Stimulated activated effector memory CD8-positive, alpha-beta T cell treated with anti-CD3 and anti-CD28 coated beads, Interleukin-12 subunit alpha, Interleukin-12 subunit beta, amount 100 ng/mL, for 72 hours (primary cell): ENCODE measurements around the gene KCTD5.
"Not testable (repeated sequence)": the region's sequence is repeated elsewhere in the genome, so short reads cannot be mapped to it uniquely, and the experiment has no call there.

Source experiments
- ATAC-seq: fragments of 150-1000 bp; cut with Tn5 transposase; 2 replicates; pipeline ENCODE4 v1.10.0; 2021
- DNase-seq, 2 donors: peaks; one replicate each; pipeline ENCODE4 v3.0.0; 2021 to 2022; ENCODE audit warnings: low spot score in 2 of 2
- H3K27ac Mint-ChIP-seq: one replicate; pipeline ENCODE4 v1.8.0; 2022; ENCODE audit warnings: mild to moderate bottlenecking, mixed read lengths
- H3K36me3 Mint-ChIP-seq: one replicate; pipeline ENCODE4 v1.8.0; 2022; ENCODE audit warnings: mild to moderate bottlenecking, mixed read lengths
- H3K4me1 Mint-ChIP-seq: one replicate; pipeline ENCODE4 v1.8.0; 2022; ENCODE audit warnings: mixed read lengths
- H3K4me3 Mint-ChIP-seq: one replicate; pipeline ENCODE4 v1.8.0; 2022; ENCODE audit warnings: mild to moderate bottlenecking, mixed read lengths
- H3K9me3 Mint-ChIP-seq: one replicate; pipeline ENCODE4 v1.8.0; 2022; ENCODE audit warnings: mixed read lengths

KCTD5 gene

GRCh38 chr16:2683041-2683440 is 718 bp downstream of the KCTD5 start:
- not testable (repeated sequence) for ATAC-seq, H3K9me3 Mint-ChIP-seq, H3K36me3 Mint-ChIP-seq, DNase-seq
- Mint-ChIP-seq H3K27ac (peak overlapping the region; percentile 96), H3K4me3 (peak overlapping the region; percentile 96), H3K4me1 (peaks cover 20% of the 10 kb centered on the region)

- not testable (repeated sequence) for H3K9me3 Mint-ChIP-seq, DNase-seq, H3K27ac Mint-ChIP-seq, ATAC-seq
- H3K36me3 Mint-ChIP-seq, result peaks cover 16% of the 10 kb centered on the region
- H3K4me1 Mint-ChIP-seq, result peaks cover 31% of the 10 kb centered on the region
- peak overlapping the region; percentile 25 for H3K4me3 Mint-ChIP-seq
Observed at GRCh38 chr16:2686075-2686474, 3.8 kb downstream of the KCTD5 start.

GRCh38 chr16:2686912-2687507 is 4.7 kb downstream of the KCTD5 start:
- Mint-ChIP-seq H3K4me3 (peak overlapping the region; percentile 74), H3K9me3 (no peaks in the 10 kb centered on the region), H3K36me3 (peaks cover 17% of the 10 kb centered on the region), H3K4me1 (peaks cover 29% of the 10 kb centered on the region), H3K27ac (peak overlapping the region; percentile 87)
- ATAC-seq (peak; percentile 22), DNase-seq (no peak)

- peak overlapping the region; percentile 87 for H3K27ac Mint-ChIP-seq
- ATAC-seq (no peak), DNase-seq (no peak)
- H3K4me3 Mint-ChIP-seq, result peak overlapping the region; percentile 74
- peaks cover 26% of the 10 kb centered on the region for H3K4me1 Mint-ChIP-seq
- H3K36me3 Mint-ChIP-seq, result peaks cover 11% of the 10 kb centered on the region
- H3K9me3 Mint-ChIP-seq, result no peaks in the 10 kb centered on the region
Observed at GRCh38 chr16:2687531-2688308, 5.4 kb downstream of the KCTD5 start.

GRCh38 chr16:2689422-2689821 is 7.1 kb downstream of the KCTD5 start:
- H3K4me3 Mint-ChIP-seq, ATAC-seq, H3K9me3 Mint-ChIP-seq, H3K27ac Mint-ChIP-seq, DNase-seq: not testable (repeated sequence)
- Mint-ChIP-seq H3K36me3 (peaks cover 11% of the 10 kb centered on the region), H3K4me1 (peaks cover 31% of the 10 kb centered on the region)

- Mint-ChIP-seq H3K36me3 (peaks cover 11% of the 10 kb centered on the region), H3K27ac (no peak overlapping the region), H3K4me3 (no peak overlapping the region), H3K4me1 (peaks cover 31% of the 10 kb centered on the region), H3K9me3 (no peaks in the 10 kb centered on the region)
- ATAC-seq (no peak), DNase-seq (no peak)
Observed at GRCh38 chr16:2689968-2690801, 7.9 kb downstream of the KCTD5 start.

- Mint-ChIP-seq H3K4me1 (peaks cover 31% of the 10 kb centered on the region), H3K9me3 (no peaks in the 10 kb centered on the region), H3K27ac (no peak overlapping the region), H3K4me3 (no peak overlapping the region), H3K36me3 (peaks cover 11% of the 10 kb centered on the region)
- DNase-seq (no peak), ATAC-seq (no peak)
Observed at GRCh38 chr16:2690852-2691251, 8.5 kb downstream of the KCTD5 start.

GRCh38 chr16:2691491-2692248 is 9.3 kb downstream of the KCTD5 start:
- ATAC-seq (no peak), DNase-seq (no peak)
- Mint-ChIP-seq H3K9me3 (no peaks in the 10 kb centered on the region), H3K27ac (no peak overlapping the region), H3K4me1 (peaks cover 30% of the 10 kb centered on the region), H3K36me3 (peaks cover 14% of the 10 kb centered on the region), H3K4me3 (no peak overlapping the region)

- H3K4me3 Mint-ChIP-seq, result no peak overlapping the region
- H3K9me3 Mint-ChIP-seq, result no peaks in the 10 kb centered on the region
- ATAC-seq (no peak), DNase-seq (no peak)
- H3K27ac Mint-ChIP-seq, result no peak overlapping the region
- H3K36me3 Mint-ChIP-seq, result peaks cover 21% of the 10 kb centered on the region
- peaks cover 27% of the 10 kb centered on the region for H3K4me1 Mint-ChIP-seq
Observed at GRCh38 chr16:2692251-2692947, 10.1 kb downstream of the KCTD5 start.

GRCh38 chr16:2692948-2693651 is 10.8 kb downstream of the KCTD5 start:
- Mint-ChIP-seq H3K27ac (no peak overlapping the region), H3K36me3 (peaks cover 28% of the 10 kb centered on the region), H3K9me3 (no peaks in the 10 kb centered on the region), H3K4me3 (no peak overlapping the region), H3K4me1 (peaks cover 20% of the 10 kb centered on the region)
- no peak for ATAC-seq
- no peak for DNase-seq

- not testable (repeated sequence) for ATAC-seq, H3K4me3 Mint-ChIP-seq, H3K27ac Mint-ChIP-seq, DNase-seq, H3K9me3 Mint-ChIP-seq
- peaks cover 40% of the 10 kb centered on the region for H3K36me3 Mint-ChIP-seq
- H3K4me1 Mint-ChIP-seq, result peaks cover 10% of the 10 kb centered on the region
Observed at GRCh38 chr16:2696601-2697250, 14.4 kb downstream of the KCTD5 start.

- no peak overlapping the region for H3K27ac Mint-ChIP-seq
- no peaks in the 10 kb centered on the region for H3K9me3 Mint-ChIP-seq
- ATAC-seq (no peak), DNase-seq (no peak)
- peaks cover 10% of the 10 kb centered on the region for H3K4me1 Mint-ChIP-seq
- peaks cover 47% of the 10 kb centered on the region for H3K36me3 Mint-ChIP-seq
- H3K4me3 Mint-ChIP-seq, result no peak overlapping the region
Observed at GRCh38 chr16:2697401-2697948, 15.2 kb downstream of the KCTD5 start.

- Mint-ChIP-seq H3K27ac (no peak overlapping the region), H3K9me3 (no peaks in the 10 kb centered on the region), H3K36me3 (peaks cover 53% of the 10 kb centered on the region), H3K4me1 (peaks cover 10% of the 10 kb centered on the region), H3K4me3 (no peak overlapping the region)
- ATAC-seq (no peak), DNase-seq (no peak)
Observed at GRCh38 chr16:2698103-2698870, 16.0 kb downstream of the KCTD5 start.
